H1 (cell line): Measurements from ENCODE around the gene TEX47. TPM values are rescaled to one million over a fixed set of nuclear protein-coding genes. Genes with fewer than 3 reads are reported as not detected.

ENCODE experiments used
- CBX5 ChIP-seq: fragments of 300-800, 300-1000 bp; sonication (generic); IDR thresholded peaks from 2 replicates; pipeline ENCODE4 v1.7.1; 2016; ENCODE audit warnings: antibody characterized with exemption, low read length, low read depth
- CTBP2 ChIP-seq: IDR thresholded peaks from 2 replicates; pipeline ENCODE4 v1.7.0; 2011; ENCODE audit warnings: borderline replicate concordance, mild to moderate bottlenecking, moderate library complexity, mixed read lengths, low read length; ENCODE audit not compliant: insufficient read depth, insufficient read length
- E2F6 ChIP-seq: IDR thresholded peaks from 2 replicates; pipeline ENCODE4 v1.6.1; 2012; ENCODE audit warnings: inconsistent platforms
- EZH2 ChIP-seq: fragments of 200-600 bp; sonication (generic); IDR thresholded peaks from 2 replicates; pipeline ENCODE4 v1.7.1; 2012; ENCODE audit warnings: low read depth, mild to moderate bottlenecking, moderate library complexity, low read length, inconsistent platforms; ENCODE audit not compliant: severe bottlenecking
- FOSL1 ChIP-seq: IDR thresholded peaks from 2 replicates; pipeline ENCODE4 v1.6.1; 2011; ENCODE audit warnings: mild to moderate bottlenecking, low read depth, low read length, moderate library complexity; ENCODE audit not compliant: insufficient read depth
- HDAC2 ChIP-seq, 2 experiments: fragments of 300-600 bp in 1 of 2; sonication (generic) in 1 of 2; IDR thresholded peaks; 2 replicates each; pipeline ENCODE4 v1.6.1; 2011 to 2012; ENCODE audit warnings: low read depth in 2 of 2, low read length in 2 of 2, mild to moderate bottlenecking in 2 of 2, moderate library complexity in 2 of 2, borderline replicate concordance in 1 of 2, inconsistent platforms in 1 of 2
- KDM4A ChIP-seq: IDR thresholded peaks from one replicate; pipeline ENCODE4 v1.7.1; 2012; ENCODE audit warnings: low read depth, mild to moderate bottlenecking, moderate library complexity, low read length, inconsistent platforms; ENCODE audit not compliant: severe bottlenecking
- MAX ChIP-seq: IDR thresholded peaks from 2 replicates; pipeline ENCODE4 v1.6.1; 2012; ENCODE audit warnings: inconsistent platforms
- RAD21 ChIP-seq, 2 experiments: IDR thresholded peaks in 1 of 2; conservative IDR thresholded peaks in 1 of 2; 2 replicates each; pipeline ENCODE4 v1.6.1; 2011; ENCODE audit warnings: low read depth in 2 of 2, low read length in 2 of 2, improper control_type of control experiment in 1 of 2, inconsistent platforms in 1 of 2, mild to moderate bottlenecking in 1 of 2, moderate library complexity in 1 of 2
- RNF2 ChIP-seq: fragments of 200-900, 300-1000 bp; sonication (generic); IDR thresholded peaks from 2 replicates; pipeline ENCODE4 v1.7.1; 2016; ENCODE audit warnings: borderline replicate concordance, low read depth, mild to moderate bottlenecking, antibody characterized with exemption, low read length; ENCODE audit not compliant: poor library complexity, severe bottlenecking; ENCODE audit errors: missing control alignments
- SUZ12 ChIP-seq: fragments of 200-600 bp; sonication (generic); IDR thresholded peaks from 2 replicates; pipeline ENCODE4 v1.6.1; 2012; ENCODE audit warnings: mild to moderate bottlenecking, inconsistent platforms, low read length, moderate library complexity, mixed read lengths
- ZNF274 ChIP-seq: IDR thresholded peaks from 2 replicates; pipeline ENCODE4 v1.7.0; 2012; ENCODE audit warnings: low read length, borderline replicate concordance; ENCODE audit errors: extremely low read depth
- polyA plus RNA-seq, 7 experiments: library from polyadenylated mRNA; depleted of rRNA in 3 of 7; stranded (reverse) in 5 of 7; unstranded in 2 of 7; fragments of >200 nt in 5 of 7; fragments of 200-250 nt in 2 of 7; gene quantifications; 1 replicate in 5 of 7; 2 replicates in 1 of 7; 4 replicates in 1 of 7; pipeline versions ENCODE4 v1.2.1 to v1.2.3, GENCODE V29; 2011 to 2013; ENCODE audit warnings: missing spikeins in 2 of 7, mixed read lengths in 2 of 7
- total RNA-seq: library from RNA; stranded (reverse); fragmentation: NEBNext Ultra II Directional; extraction: Animal tissue kit (Norgen Biotek cat#: 25700); gene quantifications from 2 replicates; pipeline ENCODE4 v1.2.1, GENCODE V29; 2021

The TEX47 gene
- total and polyA plus RNA-seq, 2 of the 8 experiments (the other 6 are each of a cell fraction or from before 2014, with no cell fraction given) = not detected

- peak; percentile 32 for TF ChIP-seq RNF2
- TF ChIP-seq SUZ12 = peak; percentile 54
- peak in 1 of 2 experiments; percentile 54; a peak in 2 of 4 replicates for TF ChIP-seq HDAC2 (IDR thresholded peaks at IDR 0.05; ENCODE audit: borderline replicate concordance in 1 of 2, low read depth in 2 of 2, low read length in 2 of 2)
- TF ChIP-seq ZNF274 = no peak
- no peak for TF ChIP-seq FOSL1
- TF ChIP-seq E2F6 = peak; percentile 90
- TF ChIP-seq CBX5 = no peak
- peak; percentile 76 for TF ChIP-seq MAX
- TF ChIP-seq RAD21 (IDR thresholded peaks at IDR 0.05 in 1 of 2, conservative IDR thresholded peaks at IDR 0.05 in 1 of 2; ENCODE audit: low read depth in 2 of 2, low read length in 2 of 2) = peak in 1 of 2 experiments; percentile 38; a peak in 2 of 4 replicates
- peak; percentile 83 for TF ChIP-seq KDM4A
- TF ChIP-seq CTBP2 = peak; percentile 87
- TF ChIP-seq EZH2 = peak; percentile 54
Measured at GRCh38 chr7:88759230-88760135, 36.1 kb downstream of the TEX47 start, which contains the start of gene ZNF804B (continued).
